Right lobe of liver (tissue), 4 donors: ENCODE measurements around the gene GALNT17.

Experiments
- CTCF ChIP-seq, 4 donors: fragments of 200-600 bp in 3 of 4; fragments of 450-650 bp in 1 of 4; IDR thresholded peaks; one replicate each; pipeline versions ENCODE4 v1.5.1 to v1.8.0; 2016 to 2022; ENCODE audit warnings: antibody characterized with exemption in 4 of 4, mild to moderate bottlenecking in 2 of 4
- POLR2A ChIP-seq: fragments of 450-650 bp; IDR thresholded peaks from one replicate; pipeline ENCODE4 v1.6.1; 2017; ENCODE audit warnings: antibody characterized with exemption, mild to moderate bottlenecking
- donor health status: DM: no; HTN: no; CAD: no.
- donor health status: DM: no; HTN: no; CAD: no.
- donor health status: DM: no; HTN: yes; CAD: no.

GRCh38 chr7:71343892-71344291 is 211.9 kb downstream of the GALNT17 start:
- no peak for TF ChIP-seq CTCF (IDR thresholded peaks at IDR 0.05)
- no peak for TF ChIP-seq POLR2A
